ENCODE data around the gene POGLUT2.

POGLUT2 gene

GRCh38 chr13:102768909-102769308, 29.9 kb downstream of the POGLUT2 start:
- Histone ChIP-seq H2BK5ac (ENCODE audit: low read depth, low read length, poor library complexity) (no peak overlapping the region), H4K12ac (ENCODE audit: low read depth, low read length) (no peak overlapping the region), H3K27ac (ENCODE audit: low read depth, low read length) (no peak overlapping the region), H2AK5ac (ENCODE audit: low read length) (no peak overlapping the region), H3K79me2 (ENCODE audit: control insufficient read depth, insufficient read depth, low read length, poor library complexity) (peaks cover 4% of the 10 kb centered on the region), H3K4me2 (ENCODE audit: low read length) (no peak overlapping the region), H3K79me1 (ENCODE audit: low read length) (peaks cover 8% of the 10 kb centered on the region), H4K8ac (ENCODE audit: low read depth, low read length) (no peak overlapping the region), H3K14ac (ENCODE audit: low read length) (no peak overlapping the region), H2BK120ac (ENCODE audit: insufficient read depth, low read length, poor library complexity) (no peak overlapping the region), H3K9me3 (ENCODE audit: insufficient read depth, low read depth, low read length) (no peaks in the 10 kb centered on the region), H4K91ac (ENCODE audit: low read depth, low read length) (no peak overlapping the region), H3K4ac (ENCODE audit: low read depth, low read length) (no peak overlapping the region), H2BK12ac (ENCODE audit: low read length) (no peak overlapping the region), H3K4me1 (ENCODE audit: control insufficient read depth in 1 of 2, insufficient read depth in 2 of 2, low read length in 2 of 2) (peaks cover 5 to 6% of the 10 kb centered on the region in 2 experiments), H2AFZ (ENCODE audit: insufficient read depth, low read length, poor library complexity) (no peak overlapping the region), H3K9ac (ENCODE audit: low read length) (no peak overlapping the region), H3K36me3 (ENCODE audit: control insufficient read depth in 1 of 2, insufficient read depth in 2 of 2, low read length in 2 of 2) (peaks cover 6 to 8% of the 10 kb centered on the region in 2 experiments), H3K27me3 (ENCODE audit: insufficient read depth, low read length) (no peaks in the 10 kb centered on the region), H3K18ac (ENCODE audit: low read length) (no peak overlapping the region), H3K4me3 (ENCODE audit: low read depth, low read length) (no peak overlapping the region), H3K23ac (ENCODE audit: low read length) (no peak overlapping the region)
- peak in 1 of 2 donors; percentile 7 for DNase-seq
- WGBS (ENCODE audit: extremely low coverage, insufficient coverage, insufficient read length), result no CpG with 5 or more reads among the region's 2 CpGs

GRCh38 chr13:102763741-102764140, 35.0 kb downstream of the POGLUT2 start:
- Histone ChIP-seq H3K18ac (ENCODE audit: low read length) (no peak overlapping the region), H4K8ac (ENCODE audit: low read depth, low read length) (no peak overlapping the region), H2AFZ (ENCODE audit: insufficient read depth, low read length, poor library complexity) (no peak overlapping the region), H3K4ac (ENCODE audit: low read depth, low read length) (no peak overlapping the region), H3K4me1 (ENCODE audit: control insufficient read depth in 1 of 2, insufficient read depth in 2 of 2, low read length in 2 of 2) (no peaks in the 10 kb centered on the region), H4K12ac (ENCODE audit: low read depth, low read length) (no peak overlapping the region), H2BK5ac (ENCODE audit: low read depth, low read length, poor library complexity) (no peak overlapping the region), H3K27ac (ENCODE audit: low read depth, low read length) (no peak overlapping the region), H3K27me3 (ENCODE audit: insufficient read depth, low read length) (no peaks in the 10 kb centered on the region), H4K91ac (ENCODE audit: low read depth, low read length) (no peak overlapping the region), H3K9ac (ENCODE audit: low read length) (no peak overlapping the region), H2AK5ac (ENCODE audit: low read length) (no peak overlapping the region), H3K9me3 (ENCODE audit: insufficient read depth, low read depth, low read length) (no peaks in the 10 kb centered on the region), H3K14ac (ENCODE audit: low read length) (no peak overlapping the region), H3K36me3 (ENCODE audit: control insufficient read depth in 1 of 2, insufficient read depth in 2 of 2, low read length in 2 of 2) (peaks cover 6 to 8% of the 10 kb centered on the region in 2 experiments), H3K23ac (ENCODE audit: low read length) (no peak overlapping the region), H3K79me2 (ENCODE audit: control insufficient read depth, insufficient read depth, low read length, poor library complexity) (no peaks in the 10 kb centered on the region), H3K4me3 (ENCODE audit: low read depth, low read length) (no peak overlapping the region), H3K79me1 (ENCODE audit: low read length) (no peaks in the 10 kb centered on the region), H2BK12ac (ENCODE audit: low read length) (no peak overlapping the region), H2BK120ac (ENCODE audit: insufficient read depth, low read length, poor library complexity) (no peak overlapping the region), H3K4me2 (ENCODE audit: low read length) (no peak overlapping the region)
- DNase-seq, result no peak
- WGBS (ENCODE audit: extremely low coverage, insufficient coverage, insufficient read length), result no CpG with 5 or more reads among the region's 1 CpG

- H3K36me3 ChIP-seq (ENCODE audit: control insufficient read depth in 1 of 2, insufficient read depth in 2 of 2, low read length in 2 of 2), result peaks cover 4% of the 10 kb centered on the region in 2 experiments
- no peak overlapping the region for H3K14ac ChIP-seq (ENCODE audit: low read length)
- H3K9me3 ChIP-seq (ENCODE audit: insufficient read depth, low read depth, low read length), result no peaks in the 10 kb centered on the region
- H2BK12ac ChIP-seq (ENCODE audit: low read length), result no peak overlapping the region
- no peak overlapping the region for H4K8ac ChIP-seq (ENCODE audit: low read depth, low read length)
- H3K4me3 ChIP-seq (ENCODE audit: low read depth, low read length), result no peak overlapping the region
- WGBS (ENCODE audit: extremely low coverage, insufficient coverage, insufficient read length), result no CpG with 5 or more reads among the region's 1 CpG
- H3K79me1 ChIP-seq (ENCODE audit: low read length), result no peaks in the 10 kb centered on the region
- no peak for DNase-seq
- no peak overlapping the region for H3K23ac ChIP-seq (ENCODE audit: low read length)
- no peak overlapping the region for H3K4me2 ChIP-seq (ENCODE audit: low read length)
- H3K4me1 ChIP-seq (ENCODE audit: control insufficient read depth in 1 of 2, insufficient read depth in 2 of 2, low read length in 2 of 2), result no peaks in the 10 kb centered on the region
- no peaks in the 10 kb centered on the region for H3K79me2 ChIP-seq (ENCODE audit: control insufficient read depth, insufficient read depth, low read length, poor library complexity)
- H3K18ac ChIP-seq (ENCODE audit: low read length), result no peak overlapping the region
- no peak overlapping the region for H3K9ac ChIP-seq (ENCODE audit: low read length)
- H4K91ac ChIP-seq (ENCODE audit: low read depth, low read length), result no peak overlapping the region
- no peak overlapping the region for H2AFZ ChIP-seq (ENCODE audit: insufficient read depth, low read length, poor library complexity)
- H4K12ac ChIP-seq (ENCODE audit: low read depth, low read length), result no peak overlapping the region
- H3K27me3 ChIP-seq (ENCODE audit: insufficient read depth, low read length), result no peaks in the 10 kb centered on the region
- no peak overlapping the region for H2AK5ac ChIP-seq (ENCODE audit: low read length)
- H3K27ac ChIP-seq (ENCODE audit: low read depth, low read length), result no peak overlapping the region
- H2BK120ac ChIP-seq (ENCODE audit: insufficient read depth, low read length, poor library complexity), result no peak overlapping the region
- no peak overlapping the region for H3K4ac ChIP-seq (ENCODE audit: low read depth, low read length)
- no peak overlapping the region for H2BK5ac ChIP-seq (ENCODE audit: low read depth, low read length, poor library complexity)
Observed at GRCh38 chr13:102761071-102761470, 37.7 kb downstream of the POGLUT2 start.

GRCh38 chr13:102758842-102759241, 39.9 kb downstream of the POGLUT2 start:
- Histone ChIP-seq H3K9me3 (ENCODE audit: insufficient read depth, low read depth, low read length) (no peaks in the 10 kb centered on the region), H2BK5ac (ENCODE audit: low read depth, low read length, poor library complexity) (no peak overlapping the region), H3K18ac (ENCODE audit: low read length) (no peak overlapping the region), H3K23ac (ENCODE audit: low read length) (no peak overlapping the region), H4K12ac (ENCODE audit: low read depth, low read length) (no peak overlapping the region), H2BK12ac (ENCODE audit: low read length) (no peak overlapping the region), H3K79me2 (ENCODE audit: control insufficient read depth, insufficient read depth, low read length, poor library complexity) (no peaks in the 10 kb centered on the region), H2BK120ac (ENCODE audit: insufficient read depth, low read length, poor library complexity) (no peak overlapping the region), H3K9ac (ENCODE audit: low read length) (no peak overlapping the region), H3K4me3 (ENCODE audit: low read depth, low read length) (no peak overlapping the region), H2AK5ac (ENCODE audit: low read length) (no peak overlapping the region), H4K8ac (ENCODE audit: low read depth, low read length) (no peak overlapping the region), H3K4ac (ENCODE audit: low read depth, low read length) (no peak overlapping the region), H2AFZ (ENCODE audit: insufficient read depth, low read length, poor library complexity) (no peak overlapping the region), H3K4me2 (ENCODE audit: low read length) (no peak overlapping the region), H3K79me1 (ENCODE audit: low read length) (no peaks in the 10 kb centered on the region), H3K27me3 (ENCODE audit: insufficient read depth, low read length) (no peaks in the 10 kb centered on the region), H3K4me1 (ENCODE audit: control insufficient read depth in 1 of 2, insufficient read depth in 2 of 2, low read length in 2 of 2) (no peaks in the 10 kb centered on the region), H3K27ac (ENCODE audit: low read depth, low read length) (no peak overlapping the region), H4K91ac (ENCODE audit: low read depth, low read length) (no peak overlapping the region), H3K36me3 (ENCODE audit: control insufficient read depth in 1 of 2, insufficient read depth in 2 of 2, low read length in 2 of 2) (no peaks in the 10 kb centered on the region), H3K14ac (ENCODE audit: low read length) (no peak overlapping the region)
- no peak for DNase-seq
- WGBS (ENCODE audit: extremely low coverage, insufficient coverage, insufficient read length), result no CpG with 5 or more reads among the region's 2 CpGs
